Stimulated activated CD4-positive, alpha-beta T cell treated with anti-CD3 and anti-CD28 coated beads, Interleukin-12 subunit alpha, Interleukin-12 subunit beta, amount 100 ng/mL, for 4 hours (primary cell): Measurements from ENCODE around the gene IWS1.

Experiments used
- DNase-seq: peaks from one replicate; pipeline ENCODE4 v3.0.0-alpha.2; 2020

IWS1 gene

DNA sequence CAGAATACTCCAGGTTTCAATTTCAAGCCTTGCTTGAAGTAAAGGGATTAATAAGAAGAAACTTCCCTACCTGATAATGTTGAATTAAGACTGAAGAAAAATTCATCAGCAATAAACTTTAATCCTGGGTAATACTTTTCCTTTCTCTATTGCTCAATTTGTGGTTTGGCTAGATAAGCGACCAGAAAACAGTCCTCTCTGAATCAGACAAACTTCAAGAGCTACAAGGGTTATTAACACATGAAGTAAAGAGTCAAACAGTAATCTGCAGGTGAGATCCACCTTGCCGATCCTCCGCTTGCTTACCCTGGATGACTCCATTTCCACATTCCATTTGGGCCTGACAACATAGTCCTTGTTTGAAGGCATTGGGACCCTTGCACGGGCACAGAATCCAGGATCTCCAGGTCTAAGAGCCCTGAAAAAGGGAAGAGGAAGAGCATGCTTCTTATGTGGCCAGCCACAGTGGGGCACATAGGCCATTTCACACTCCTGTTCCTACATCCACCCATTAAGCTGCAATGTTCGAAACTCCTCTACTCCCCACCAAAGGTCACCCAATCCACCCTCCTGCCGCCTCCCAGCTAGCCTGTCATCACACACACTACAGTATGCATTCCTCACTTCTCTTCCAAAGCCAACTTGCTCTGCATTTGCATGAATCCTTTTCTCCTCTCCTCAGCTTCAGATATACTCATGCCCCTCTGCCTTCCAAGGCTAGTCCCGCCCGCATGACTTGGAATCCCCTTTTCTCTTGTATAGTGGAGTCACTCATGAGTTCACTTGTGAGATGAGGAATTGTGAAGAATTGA, 39.8 kb downstream of the IWS1 start:
- no peak for DNase-seq

DNA sequence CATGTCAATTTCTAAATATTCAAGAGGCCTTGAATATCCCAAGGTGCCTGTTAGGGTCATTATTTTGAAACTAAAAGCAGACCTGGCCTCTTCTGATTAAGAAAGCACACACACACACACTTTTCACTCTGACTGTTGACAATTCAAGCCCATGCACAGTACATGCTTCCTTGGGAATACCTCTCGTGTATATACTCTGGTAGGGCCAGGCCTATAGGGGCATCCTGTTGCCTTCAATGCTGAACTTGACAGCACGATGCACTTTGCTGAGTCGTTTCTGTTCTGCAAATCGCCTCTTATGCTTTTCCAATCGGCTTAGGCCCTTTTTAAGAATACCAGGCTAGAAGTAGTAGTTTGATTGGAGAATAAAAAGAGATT, 40.6 kb downstream of the IWS1 start:
- DNase-seq = no peak

DNA sequence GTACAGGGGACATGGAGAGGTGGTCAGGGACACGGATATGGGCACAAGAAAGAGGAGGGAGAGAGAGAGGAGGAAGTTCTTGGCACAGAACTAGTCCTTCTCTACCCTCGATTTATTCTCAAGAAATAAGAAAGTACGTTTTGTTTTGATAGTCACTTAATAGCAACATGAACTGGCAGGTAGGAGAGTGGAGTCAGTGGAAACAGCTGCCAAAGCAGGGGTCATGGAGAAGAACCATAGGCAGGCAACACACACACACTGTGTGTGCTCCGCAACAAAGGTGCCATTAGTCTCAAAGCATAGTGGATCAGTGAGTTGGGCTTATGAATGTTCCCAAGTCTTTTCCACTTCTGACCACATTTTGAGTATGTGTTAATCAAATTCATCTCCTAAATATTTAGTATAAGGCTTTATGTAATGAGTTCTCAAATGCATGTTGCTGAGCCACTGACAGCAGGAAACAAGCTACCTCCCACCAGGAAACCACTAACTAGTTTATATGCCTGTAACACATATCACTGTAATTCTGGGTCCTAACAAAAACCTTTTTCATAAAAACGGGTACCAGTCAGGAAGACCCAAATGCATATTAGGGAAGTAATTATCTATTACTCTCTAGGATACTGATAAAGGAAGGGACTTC, 41.1 kb downstream of the IWS1 start:
- no peak for DNase-seq

DNA sequence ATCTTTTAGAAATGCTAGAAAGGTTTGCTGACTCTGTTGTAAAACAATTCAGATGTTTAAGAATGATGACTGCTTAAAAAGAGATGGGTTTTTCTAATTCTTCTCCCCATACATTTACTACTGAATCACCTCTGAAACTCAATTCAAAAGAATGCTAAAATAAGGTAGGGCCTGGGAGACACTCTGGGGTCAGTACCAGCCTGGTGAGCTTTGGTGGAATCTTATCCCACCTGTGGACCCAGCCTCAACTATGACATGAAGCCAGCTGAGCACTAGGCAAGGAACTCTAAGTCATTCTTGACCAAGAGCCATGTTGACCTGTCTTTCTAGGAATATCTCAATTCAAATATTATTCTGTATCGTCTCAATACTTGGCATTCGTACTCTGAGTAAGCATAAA, 44.3 kb downstream of the IWS1 start:
- DNase-seq = no peak

DNA sequence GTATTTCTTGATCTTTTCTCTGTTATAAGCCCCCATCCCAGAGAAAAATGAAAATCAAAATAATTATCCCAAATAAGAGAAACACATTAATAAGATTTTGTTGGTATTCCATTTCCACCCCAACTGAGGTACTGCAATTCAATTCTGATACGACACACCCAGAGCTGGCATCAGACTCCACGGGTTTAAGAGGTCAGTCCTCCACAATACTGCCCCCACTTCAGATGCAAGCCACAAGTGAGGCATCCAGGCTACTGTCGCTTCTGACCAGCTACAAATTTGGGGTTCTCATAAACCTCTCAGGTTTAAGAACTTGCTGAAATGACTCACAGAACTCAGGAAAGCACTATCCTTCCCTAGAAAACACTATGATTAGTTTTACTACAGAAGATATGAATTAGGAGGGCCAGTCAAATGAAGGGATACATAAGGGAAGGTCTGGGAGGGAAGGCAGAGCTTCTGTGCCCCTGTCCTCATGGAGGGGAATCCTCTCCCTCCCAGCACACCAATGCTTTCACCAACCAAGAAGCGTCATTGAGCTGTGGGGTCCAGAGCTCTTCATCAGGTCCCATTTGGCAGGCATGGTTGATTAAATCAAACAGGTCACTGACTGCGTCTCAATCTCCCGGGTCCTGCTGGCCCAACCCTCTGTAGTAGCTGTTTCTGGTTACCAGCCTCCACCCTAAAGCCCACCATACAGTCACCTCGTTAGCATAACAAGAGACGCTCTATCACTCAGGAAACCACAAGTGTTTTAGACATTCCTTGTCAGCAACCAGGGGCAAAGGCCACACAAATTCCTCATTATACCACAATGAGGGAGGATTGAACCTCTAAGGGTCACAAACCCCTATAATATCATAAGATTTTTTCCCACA, 46.2 kb downstream of the IWS1 start:
- DNase-seq = no peak

DNA sequence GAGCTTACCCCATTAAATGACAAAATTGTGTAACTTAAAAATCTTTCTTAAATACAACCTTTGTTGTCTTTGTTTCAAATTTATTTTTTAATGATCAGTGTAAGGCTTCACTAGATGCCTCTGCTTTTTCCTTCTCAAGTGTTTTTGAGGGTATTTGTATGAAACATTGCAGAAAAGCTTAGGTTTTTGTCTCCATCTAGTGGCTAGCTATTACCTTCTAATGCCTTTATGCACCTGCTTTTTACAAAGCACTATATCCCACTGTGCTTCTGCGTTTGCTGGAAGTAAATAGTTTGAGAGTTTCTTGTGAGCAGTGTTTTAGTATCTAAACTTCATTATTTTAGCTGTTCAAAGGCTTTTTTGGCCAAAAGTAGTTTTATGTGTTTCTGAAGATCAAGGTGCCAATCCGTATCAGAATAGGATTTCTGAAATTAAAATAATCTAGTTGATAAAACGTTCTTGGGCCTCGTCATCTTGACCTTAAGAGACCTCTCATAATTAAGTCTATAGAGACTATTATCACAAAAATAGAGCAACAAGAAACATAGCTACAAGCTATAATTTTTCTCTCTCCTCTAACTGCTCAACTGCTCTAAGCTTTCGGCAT, 47.0 kb downstream of the IWS1 start:
- no peak for DNase-seq

DNA sequence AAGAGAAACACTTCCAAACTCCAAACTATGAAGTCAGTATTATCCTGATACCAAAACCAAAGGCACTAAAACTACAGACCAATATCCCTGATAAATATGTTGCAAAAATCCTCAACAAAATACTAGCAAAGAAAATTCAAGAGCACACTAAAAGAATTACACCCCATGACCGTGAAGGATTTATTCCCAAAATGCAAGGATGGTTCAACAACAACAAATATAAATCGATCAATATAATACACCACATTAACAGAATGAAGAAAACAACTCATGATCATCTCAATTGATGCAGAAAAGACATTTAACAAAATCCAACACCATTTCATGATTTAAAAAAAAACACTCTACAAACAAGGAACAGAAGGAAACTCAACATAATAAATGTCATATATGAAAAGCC, 50.5 kb downstream of the IWS1 start:
- DNase-seq = no peak

DNA sequence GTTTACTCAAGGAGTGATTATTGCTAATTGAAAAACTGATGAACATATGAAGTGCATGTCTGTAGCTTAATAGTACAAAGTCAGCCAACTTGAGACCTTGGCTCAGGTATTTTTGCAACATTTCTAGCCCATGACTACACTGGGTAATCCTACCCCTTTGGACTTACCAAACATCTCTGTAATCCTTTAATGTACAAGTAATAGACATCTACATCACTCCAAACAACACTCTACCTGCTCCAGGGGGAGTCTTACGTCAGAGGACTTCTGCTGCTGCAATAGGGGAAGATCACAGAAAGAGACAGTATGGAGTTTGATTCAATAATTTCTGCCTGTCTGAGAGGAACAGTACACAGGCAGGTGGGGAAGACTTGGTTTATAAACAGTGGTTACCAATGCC, 54.0 kb downstream of the IWS1 start:
- no peak for DNase-seq

DNA sequence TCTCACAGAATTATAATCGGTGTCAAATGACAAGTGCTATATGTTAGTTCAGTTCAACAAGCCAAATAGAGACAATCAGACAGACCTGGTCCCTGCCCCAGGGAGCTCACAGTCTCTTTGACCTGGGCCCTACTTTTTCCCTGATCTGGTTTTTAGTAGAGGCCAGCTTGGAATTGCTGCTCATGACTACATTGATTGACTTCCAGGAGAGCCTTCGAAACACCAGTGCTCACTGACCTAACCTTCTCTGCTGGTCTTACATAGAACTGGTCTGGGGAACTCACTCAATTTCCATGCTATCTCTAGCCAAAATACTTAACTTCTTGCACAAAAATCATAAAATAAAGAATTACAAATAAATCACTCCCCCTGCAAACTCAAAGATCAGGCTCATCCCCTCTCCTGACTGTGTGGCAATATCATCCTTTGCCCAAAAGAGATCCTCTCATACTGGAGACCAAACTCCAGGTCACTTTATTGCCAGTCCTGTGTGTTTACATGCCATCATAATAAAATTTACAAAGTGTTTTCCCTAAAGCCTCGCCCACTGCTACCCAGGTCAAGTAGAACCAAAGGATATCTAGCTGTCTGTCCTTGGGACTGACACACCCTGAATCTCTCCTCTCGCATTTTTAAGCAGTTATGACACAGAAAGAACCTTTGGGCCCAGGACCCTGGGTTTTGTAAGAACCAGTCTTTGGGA, 54.9 kb downstream of the IWS1 start:
- DNase-seq = no peak

DNA sequence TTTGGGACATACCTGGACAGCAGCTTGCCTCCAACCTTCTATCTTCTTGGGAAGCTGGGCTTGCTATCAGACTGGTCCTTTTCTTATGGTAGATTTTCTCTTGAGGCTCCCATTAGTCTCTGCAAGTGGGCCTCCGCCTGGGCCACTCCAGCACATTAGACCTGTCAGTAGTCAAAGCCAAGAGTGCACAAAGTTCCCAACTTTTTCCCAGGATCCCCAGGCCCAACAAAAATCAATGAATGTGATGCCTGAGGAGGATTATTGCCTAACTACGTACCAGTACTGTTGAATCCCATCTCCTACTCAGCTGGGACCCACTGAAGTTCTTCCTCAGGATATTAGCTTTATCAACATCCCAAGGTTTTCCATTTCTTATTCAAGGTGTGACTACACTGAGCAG, 56.3 kb downstream of the IWS1 start:
- DNase-seq = no peak

DNA sequence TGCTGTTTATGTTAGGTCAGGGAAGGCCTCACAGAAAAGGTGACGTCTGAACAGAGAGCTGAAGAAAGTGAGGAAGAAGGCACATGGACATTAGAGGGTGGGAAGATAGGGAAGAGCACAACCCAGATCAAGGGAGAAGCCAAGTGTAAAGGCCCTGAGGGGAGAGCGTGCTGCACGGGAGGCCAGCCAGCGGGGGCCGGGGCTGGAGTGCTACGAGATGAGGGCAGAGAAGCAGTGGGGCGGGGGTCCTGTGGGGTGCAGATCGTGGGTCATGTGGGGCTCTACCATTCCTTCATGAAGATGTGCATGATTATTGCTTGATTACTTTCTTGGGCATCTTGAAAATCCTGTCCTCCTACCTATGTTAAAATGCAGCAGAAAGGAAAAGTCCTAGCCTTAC, 57.2 kb downstream of the IWS1 start:
- DNase-seq = no peak

DNA sequence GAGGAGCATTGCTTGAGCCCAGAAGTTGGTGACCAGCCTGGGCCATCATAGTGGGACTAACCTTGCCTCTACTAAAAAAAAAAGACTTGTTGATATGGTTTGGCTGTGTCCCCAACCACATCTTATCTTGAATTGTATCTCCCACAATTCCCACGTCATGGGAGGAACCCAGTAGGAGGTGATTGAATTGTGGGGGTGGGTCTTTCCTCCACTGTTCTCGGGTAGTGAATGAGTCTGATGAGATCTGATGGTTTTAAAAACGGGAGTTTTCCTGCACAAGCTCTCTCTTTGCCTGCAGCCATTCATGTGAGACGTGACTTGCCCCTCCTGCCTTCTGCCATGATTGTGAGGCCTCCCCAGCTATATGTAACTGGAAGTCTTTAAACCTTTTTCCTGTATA, 61.0 kb downstream of the IWS1 start:
- DNase-seq = no peak

DNA sequence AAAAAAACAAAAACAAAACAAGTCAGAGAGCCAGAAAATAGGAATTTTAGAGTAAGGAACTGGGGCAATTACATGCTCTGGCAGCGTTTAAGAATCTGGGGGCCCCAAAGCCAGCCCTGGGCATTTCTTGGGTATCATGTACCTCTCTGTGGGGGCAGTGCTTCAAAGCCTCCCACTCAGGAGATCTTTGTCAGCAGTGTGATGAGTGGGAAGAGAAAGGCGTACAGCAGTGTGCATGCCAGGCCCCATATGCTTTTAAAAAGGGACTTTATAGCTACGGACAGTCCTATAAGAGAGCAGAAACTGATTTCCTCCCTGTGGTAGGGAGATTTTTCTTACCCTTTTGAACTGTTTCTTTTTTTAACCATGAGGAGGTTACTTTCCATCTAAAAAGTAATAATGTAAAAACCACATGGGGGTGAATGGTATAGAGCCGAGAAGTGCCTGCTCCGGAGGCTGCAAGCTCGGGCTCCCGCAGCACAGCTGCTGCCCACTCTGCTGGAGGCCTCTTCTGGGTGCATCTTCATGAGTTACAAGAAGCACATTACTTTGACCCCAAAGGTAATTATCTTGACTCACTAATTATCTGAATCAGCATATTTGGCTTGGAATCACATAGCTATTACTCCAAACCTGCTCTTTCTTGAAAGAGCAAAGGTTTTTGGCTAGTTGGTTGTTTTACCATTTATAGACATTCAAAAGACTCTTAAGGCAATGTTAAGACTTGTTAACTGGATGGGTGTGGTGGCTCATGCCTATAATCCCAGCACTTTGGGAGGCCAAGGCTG, 61.6 kb downstream of the IWS1 start:
- DNase-seq = no peak

DNA sequence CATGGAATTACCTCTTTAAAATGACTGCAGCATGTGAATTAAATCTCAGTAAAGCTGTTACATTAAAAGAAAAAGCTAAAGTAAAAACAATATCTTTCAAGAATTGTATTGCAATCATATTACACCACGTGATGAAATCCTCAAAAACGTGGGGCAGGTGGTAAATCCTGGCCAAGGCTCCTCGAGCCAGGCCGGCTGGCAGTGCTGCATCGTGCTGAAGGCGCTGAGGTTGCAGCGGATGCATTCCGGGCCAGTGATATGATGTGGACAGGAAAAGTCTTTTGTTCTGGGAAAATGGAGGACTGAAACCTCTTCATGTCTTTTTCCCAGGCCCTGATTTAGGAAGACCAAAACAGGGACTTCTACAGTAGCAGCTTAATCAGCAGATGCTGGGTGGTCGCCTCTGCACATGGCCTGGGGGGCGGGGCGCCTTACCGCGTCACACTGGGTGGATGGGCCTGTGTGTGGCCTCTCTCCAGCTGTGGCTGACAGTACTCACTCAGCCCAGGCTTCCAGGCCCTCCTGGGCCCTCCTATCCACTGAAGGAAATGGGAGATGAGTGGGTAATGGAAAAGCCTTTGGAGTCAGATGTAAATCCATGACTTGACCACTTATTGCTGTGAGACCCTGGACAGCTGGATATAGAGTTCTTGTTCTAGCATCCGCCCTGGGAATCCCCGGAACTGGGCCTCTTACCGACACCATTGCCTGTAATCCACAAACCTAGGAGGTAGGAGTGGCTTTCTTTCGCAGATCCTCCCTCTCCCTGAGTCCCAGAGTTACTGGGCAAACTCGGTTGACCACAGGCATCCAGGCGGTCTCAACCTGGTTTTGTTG, 62.9 kb downstream of the IWS1 start:
- no peak for DNase-seq

DNA sequence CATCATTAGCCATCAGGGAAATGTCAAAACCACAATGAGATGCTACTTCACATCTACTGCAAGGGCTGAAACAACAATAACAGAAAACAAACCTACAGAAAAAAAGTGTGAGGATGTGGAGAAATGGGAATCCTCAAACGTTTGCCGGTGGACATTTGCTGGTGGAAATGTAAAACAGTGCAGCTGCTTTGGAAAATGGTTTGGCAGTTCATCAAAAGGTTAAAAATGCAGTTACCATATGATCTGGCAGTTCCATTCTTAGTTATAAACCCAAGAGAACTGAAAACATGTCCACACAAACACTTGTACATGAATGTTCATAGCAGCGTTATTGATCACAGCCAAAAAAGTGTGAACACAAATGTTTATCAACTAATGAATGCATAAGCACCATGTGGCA, 63.8 kb downstream of the IWS1 start:
- no peak for DNase-seq

DNA sequence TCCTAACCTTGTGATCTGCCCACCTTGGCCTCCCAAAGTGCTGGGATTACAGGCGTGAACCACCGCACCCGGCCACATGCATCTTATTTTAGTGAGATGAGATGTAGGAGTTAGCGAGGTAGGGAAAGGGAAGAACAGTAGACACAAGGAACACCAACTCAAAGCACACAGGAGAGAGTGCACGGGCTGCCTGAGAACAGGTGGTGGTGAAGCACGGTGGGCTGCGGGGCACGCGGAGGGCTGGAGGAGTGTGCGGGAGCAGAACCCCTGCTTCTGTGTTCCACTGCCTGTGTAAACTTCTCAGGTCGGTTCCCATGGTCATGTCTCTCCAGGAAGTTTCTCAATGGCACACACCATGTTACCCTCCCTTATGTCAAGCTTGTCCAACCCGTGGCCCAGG, 69.3 kb downstream of the IWS1 start:
- DNase-seq = no peak

DNA sequence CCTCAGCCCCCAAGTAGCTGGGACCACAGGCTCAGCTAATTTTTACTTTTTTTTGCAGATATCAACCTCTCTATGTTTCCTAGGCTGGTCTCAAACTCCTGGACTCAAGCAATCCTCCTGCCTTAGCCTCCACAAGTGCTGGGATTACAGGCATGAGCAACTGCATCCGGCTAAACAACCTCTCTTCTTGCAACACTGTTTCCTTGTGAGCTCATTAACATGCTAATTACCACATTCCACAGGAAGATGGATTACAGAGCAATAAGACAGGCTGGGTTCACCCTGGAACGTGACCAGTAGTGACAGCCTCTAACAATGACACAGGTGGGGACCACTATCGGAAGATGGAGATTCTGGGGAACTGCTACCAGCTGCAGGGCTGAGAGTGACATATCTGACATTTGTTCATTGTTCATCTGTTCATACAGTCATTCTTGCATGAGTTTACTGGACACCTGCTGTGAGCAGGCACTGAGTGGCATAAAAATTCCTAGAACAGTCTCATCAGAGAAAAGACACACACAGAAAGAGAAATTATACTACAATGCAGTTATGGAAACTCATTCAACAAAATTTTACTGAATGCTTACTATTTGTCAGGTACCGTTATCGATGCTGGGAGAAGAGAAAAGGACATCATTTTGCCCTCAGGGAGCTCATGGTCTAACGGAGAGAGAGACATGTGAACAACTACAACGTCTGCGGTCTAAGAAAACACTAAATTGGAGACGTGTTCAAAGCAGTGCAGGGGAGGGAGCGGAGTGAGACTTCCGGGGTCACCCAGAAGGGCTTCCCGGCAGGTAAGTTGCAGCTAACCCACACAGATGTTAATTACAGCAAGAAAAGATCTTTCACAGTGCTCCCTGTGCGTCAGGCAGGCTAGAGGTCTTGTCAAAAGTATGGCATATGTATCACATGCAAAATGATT, 70.5 kb downstream of the IWS1 start:
- DNase-seq = no peak

DNA sequence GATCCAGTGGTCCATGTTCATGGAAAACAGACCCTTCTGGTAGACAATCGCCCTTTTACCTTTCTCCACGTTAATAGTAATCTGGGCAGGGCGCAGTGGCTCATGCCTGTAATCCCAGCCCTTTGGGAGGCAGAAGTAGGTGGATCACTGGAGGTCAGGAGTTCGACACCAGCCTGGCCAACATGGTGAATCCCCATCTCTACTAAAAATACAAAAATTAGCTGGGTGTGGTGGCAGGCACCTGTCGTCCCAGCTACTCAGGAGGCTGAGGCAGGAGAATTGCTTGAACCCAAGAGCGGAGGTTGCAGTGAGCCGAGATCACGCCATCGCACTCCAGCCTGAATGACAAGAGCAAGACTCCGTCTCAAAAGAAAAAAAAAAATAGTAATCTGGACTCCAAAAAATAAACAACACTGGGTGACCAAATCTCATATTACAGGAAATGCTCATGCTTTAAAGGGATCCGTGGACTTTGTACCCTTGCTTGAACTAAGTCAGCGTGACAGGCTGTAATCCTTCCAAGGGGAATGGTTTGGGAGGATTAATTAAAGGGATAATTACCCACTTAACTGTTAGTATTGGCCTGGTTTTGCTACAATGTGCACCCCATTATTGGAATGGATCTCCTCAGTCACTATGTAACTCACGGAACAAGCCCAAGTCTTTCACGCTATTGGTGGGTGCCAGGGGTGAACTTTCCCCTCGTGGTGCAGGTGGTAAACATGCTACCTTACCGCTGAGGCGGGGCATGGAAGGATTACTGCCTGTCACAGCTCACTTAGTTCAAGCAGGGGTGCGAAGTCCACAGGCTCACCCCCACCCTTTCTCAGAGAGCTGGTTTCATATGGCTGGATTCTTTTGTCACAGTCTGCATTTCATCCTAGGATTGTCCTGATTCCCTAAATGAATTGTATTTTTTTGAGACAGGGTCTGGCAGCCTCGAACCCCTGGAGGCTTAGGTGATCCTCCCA, 71.4 kb downstream of the IWS1 start:
- no peak for DNase-seq
